Adrenal gland (tissue), 19 donors: Measurements from ENCODE around the gene CYP1A2. TPM values are rescaled to one million over a fixed set of nuclear protein-coding genes. Genes with fewer than 3 reads are reported as not detected.

ENCODE experiments used
- DNase-seq, 7 donors: peaks; one replicate each; pipeline ENCODE4 v3.0.0-alpha.2; 2019 to 2020
- H3K27ac ChIP-seq, 5 donors: fragments of 200-600 bp; sonication (generic) in 4 of 5; 1 replicate in 3 of 5; 2 replicates in 2 of 5; pipeline versions ENCODE4 v1.5.1 to v1.8.0; 2016 to 2020; ENCODE audit warnings: mild to moderate bottlenecking in 1 of 5
- H3K27me3 ChIP-seq: fragments of 200-600 bp; 2 replicates; pipeline ENCODE4 v1.8.0; 2021
- H3K36me3 ChIP-seq, 2 donors: fragments of 200-600 bp; replicated peaks in 1 of 2; 1 replicate in 1 of 2; 2 replicates in 1 of 2; pipeline versions ENCODE4 v1.5.1 to v1.8.0; 2018 to 2022
- H3K4me1 ChIP-seq, 2 donors: fragments of 200-600 bp; replicated peaks in 1 of 2; 1 replicate in 1 of 2; 2 replicates in 1 of 2; pipeline versions ENCODE4 v1.5.1 to v1.8.0; 2018 to 2021
- H3K4me3 ChIP-seq, 4 donors: fragments of 200-600 bp; sonication (generic) in 3 of 4; one replicate each; pipeline ENCODE4 v1.5.1; 2016 to 2018
- H3K9me3 ChIP-seq, 3 donors: fragments of 200-600 bp; sonication (generic) in 1 of 3; replicated peaks in 1 of 3; 1 replicate in 2 of 3; 2 replicates in 1 of 3; pipeline versions ENCODE4 v1.5.1 to v1.8.0; 2016 to 2021
- CTCF ChIP-seq, 6 experiments: fragments of 450-650 bp in 4 of 6; fragments of 200-600 bp in 2 of 6; sonication (generic) in 1 of 6; IDR thresholded peaks; 1 replicate in 5 of 6; 2 replicates in 1 of 6; pipeline versions ENCODE4 v1.5.1 to v1.8.0; 2016 to 2021; ENCODE audit warnings: antibody characterized with exemption in 6 of 6, mild to moderate bottlenecking in 2 of 6, moderate library complexity in 1 of 6
- POLR2A ChIP-seq, 2 donors: fragments of 450-650 bp; IDR thresholded peaks; one replicate each; pipeline ENCODE4 v1.6.1; 2017; ENCODE audit warnings: antibody characterized with exemption in 2 of 2, mild to moderate bottlenecking in 2 of 2, moderate library complexity in 1 of 2
- WGBS, 4 donors: extraction: QIAGEN DNeasy Blood & Tissue Kit in 2 of 4; methylation state at CpG; one replicate each; pipeline versions ENCODE4 v1.1.5 to v1.1.7; 2013 to 2017; 5-methylcytosine and 5-hydroxymethylcytosine counted together
- intact Hi-C, 2 donors: fragments of 100-400 bp; cut with DNase I; formaldehyde crosslinking; loops; one replicate each; pipeline versions ENCODE4 v1.14.1 to v1.15.0; 2022 to 2023
- long read RNA-seq, 10 donors: library from polyadenylated mRNA in 3 of 10; unstranded in 2 of 10; stranded (forward) in 1 of 10; transcript quantifications; one replicate each; pipeline ENCODE4 v2.0.0 and lab custom pipeline, GENCODE V29; 2021 to 2026
- polyA plus RNA-seq, 3 donors: library from polyadenylated mRNA; stranded (reverse); fragments of 200-250 nt in 2 of 3; fragments of 350-450 nt in 1 of 3; fragmentation: Illumina TruSeq in 1 of 3; extraction: RNeasy Lipid Tissue Mini Kit (QIAGEN cat#74804) in 1 of 3; gene quantifications; one replicate each; pipeline ENCODE4 v1.2.3, GENCODE V29; 2013 to 2014
- total RNA-seq, 9 donors: library from RNA; depleted of rRNA in 4 of 9; stranded (reverse); fragments of >200 nt in 4 of 9; fragments of 120-200 nt in 1 of 9; fragmentation: NEBNext Ultra II Directional in 1 of 9; extraction: Animal tissue kit (Norgen Biotek cat#: 25700) in 1 of 9; gene quantifications; one replicate each; pipeline versions ENCODE4 v1.1.0 to v1.2.4, GENCODE V29; 2013 to 2023
- donor health status: healthy with polysubstance abuse.
- donor health status: Bipolar disorder and iron deficiency.
- donor health status: DM: yes; HTN: yes; CAD: no.
- donor health status: DM: no; HTN: no; CAD: no.
- donor health status: DM: no; HTN: no; CAD: no.
- donor health status: DM: yes; HTN: yes; CAD: no.

Gene CYP1A2
- not detected for total RNA-seq
- polyA plus RNA-seq, result not detected
- long read RNA-seq, donor 1, result 0 reads
- long read RNA-seq, donor 2, result 0 reads
- long read RNA-seq, donor 3, result 0 reads
- long read RNA-seq, donor 4, result 0 reads
- long read RNA-seq, donor 5, result 0 reads
- long read RNA-seq, donor 6, result 0 reads
- long read RNA-seq, donor 7, result 0 reads
- long read RNA-seq, donor 8, result 0 reads
- long read RNA-seq, donor 9, result 0 reads
- long read RNA-seq, donor 10, result 0 reads

- Histone ChIP-seq H3K27me3 (no peaks in the 10 kb centered on the region), H3K27ac (no peak within 1 kb of the TSS), H3K9me3 (no peaks in the 10 kb centered on the region), H3K36me3 (no peaks in the 10 kb centered on the region), H3K4me3 (no peak within 1 kb of the TSS), H3K4me1 (no peaks in the 10 kb centered on the region)
- DNase-seq, result no peak
- intact Hi-C loops, result no loop called here
- 85 to 91% (median 89%) methylated on average over 3 of the region's 3 CpGs for WGBS, 4 donors
- no peak for TF ChIP-seq POLR2A (IDR thresholded peaks at IDR 0.05)
- TF ChIP-seq CTCF (IDR thresholded peaks at IDR 0.05), result no peak
Observed at GRCh38 chr15:74748322-74748946, at the start of gene CYP1A2. Gene CYP1A2 (plus strand): TSS chr15:74748845. CDS start chr15:74749739, 894 bp downstream.

- intact Hi-C loops, result no loop called here
- Histone ChIP-seq H3K36me3 (no peaks in the 10 kb centered on the region), H3K27me3 (peaks cover 5% of the 10 kb centered on the region), H3K9me3 (no peaks in the 10 kb centered on the region), H3K27ac (no peak overlapping the region), H3K4me1 (no peaks in the 10 kb centered on the region), H3K4me3 (no peak overlapping the region)
- 46 to 52% (median 49%) methylated on average over 1 of the region's 1 CpG for WGBS, 4 donors
- TF ChIP-seq CTCF (IDR thresholded peaks at IDR 0.05) (no peak), POLR2A (IDR thresholded peaks at IDR 0.05) (no peak)
- DNase-seq, result no peak
Observed at GRCh38 chr15:74709011-74709410, 39.6 kb upstream of the CYP1A2 start.

GRCh38 chr15:74709892-74710291, 38.8 kb upstream of the CYP1A2 start:
- DNase-seq, result no peak
- no peak overlapping the region for H3K27ac ChIP-seq
- no peaks in the 10 kb centered on the region for H3K36me3 ChIP-seq
- TF ChIP-seq CTCF (IDR thresholded peaks at IDR 0.05) (no peak), POLR2A (IDR thresholded peaks at IDR 0.05) (no peak)
- H3K9me3 ChIP-seq, result no peaks in the 10 kb centered on the region
- H3K4me3 ChIP-seq, result no peak overlapping the region
- H3K27me3 ChIP-seq, result peaks cover 5% of the 10 kb centered on the region
- intact Hi-C loops, result no loop called here
- 55 to 69% (median 58%) methylated on average over 3 of the region's 3 CpGs for WGBS, 4 donors
- H3K4me1 ChIP-seq, result no peaks in the 10 kb centered on the region

- no peak for DNase-seq
- 36 to 61% (median 44%) methylated on average over 3 of the region's 3 CpGs for WGBS, 4 donors
- intact Hi-C loops, result no loop called here
- TF ChIP-seq CTCF (IDR thresholded peaks at IDR 0.05), result no peak
- peaks cover 5% of the 10 kb centered on the region for H3K27me3 ChIP-seq
- no peak overlapping the region for H3K27ac ChIP-seq
- no peaks in the 10 kb centered on the region for H3K36me3 ChIP-seq
- no peaks in the 10 kb centered on the region for H3K9me3 ChIP-seq
- no peaks in the 10 kb centered on the region for H3K4me1 ChIP-seq
- no peak overlapping the region for H3K4me3 ChIP-seq
Observed at GRCh38 chr15:74710319-74711094, 38.1 kb upstream of the CYP1A2 start.
